ENCODE results near the gene PTPRM. TPM values are rescaled to one million over a fixed set of nuclear protein-coding genes. Genes with fewer than 3 reads are reported as not detected.

PTPRM gene
- total and polyA plus RNA-seq, 2 of the 8 experiments (the other 6 are each of a cell fraction or from before 2014, with no cell fraction given) = 4.1 to 7.0 TPM

GRCh38 chr18:8379187-8379941 is 812.2 kb downstream of the PTPRM start:
- H3K79me1 ChIP-seq (ENCODE audit: low read depth, low read length) = no peaks in the 10 kb centered on the region
- H3K23me2 ChIP-seq (ENCODE audit: low read depth, low read length) = peaks cover 2% of the 10 kb centered on the region; the same call in 1 of the 2 replicates
- no peak overlapping the region for H3K4me3 ChIP-seq (ENCODE audit: extremely low read depth in 1 of 4, insufficient read depth in 2 of 4, low read depth in 3 of 4, low read length in 4 of 4)
- ChIA-PET POLR2A (ENCODE audit: partially characterized antibody) (no interaction called here), CTCF (ENCODE audit: partially characterized antibody) (interaction anchor here (0.5 to 2.3 kb wide), 4 partner anchors 11 to 347 kb away, joined by 3 to 12 read pairs (median 4); no protein-coding TSS in a partner anchor)
- H2AFZ ChIP-seq (ENCODE audit: low read length) = no peak overlapping the region
- no peak overlapping the region for H2BK5ac ChIP-seq (ENCODE audit: low read depth, low read length)
- H4K91ac ChIP-seq (replicated peaks; ENCODE audit: insufficient read length, low read length) = no peak overlapping the region
- H2BK12ac ChIP-seq (ENCODE audit: low read depth, low read length) = no peak overlapping the region
- no peak overlapping the region for H3K14ac ChIP-seq (ENCODE audit: insufficient read length)
- H2AK5ac ChIP-seq (ENCODE audit: low read depth, low read length) = no peak overlapping the region
- no peaks in the 10 kb centered on the region for H3K9me3 ChIP-seq (ENCODE audit: insufficient read depth in 2 of 2, low read depth in 1 of 2, low read length in 1 of 2)
- H4K5ac ChIP-seq (ENCODE audit: insufficient read length, low read depth, low read length) = no peak overlapping the region
- no peaks in the 10 kb centered on the region for H3K27me3 ChIP-seq (replicated peaks in 1 of 4; ENCODE audit: control insufficient read depth in 3 of 4, extremely low read depth in 1 of 4, insufficient read depth in 3 of 4, low read length in 3 of 4)
- no peak overlapping the region for H3K23ac ChIP-seq (ENCODE audit: insufficient read length)
- FAIRE-seq (no peak), DNase-seq (ENCODE audit: low read depth in 1 of 2, low spot score in 2 of 2) (no peak)
- WGBS, 2 experiments (ENCODE audit: extremely low coverage in 1 of 2, insufficient coverage in 1 of 2, insufficient read length in 1 of 2, insufficient replicate concordance in 2 of 2, low coverage in 1 of 2, low lambda C conversion rate in 2 of 2, missing lambda C conversion rate in 1 of 2) = 93% methylated on average over 19 of the region's 19 CpGs; no CpG with 5 or more reads in 1 of the 2 experiments
- no peak overlapping the region for H3K9ac ChIP-seq (replicated peaks in 1 of 4; ENCODE audit: extremely low read depth in 1 of 4, low read depth in 3 of 4, low read length in 3 of 4)
- no peak overlapping the region for H2BK120ac ChIP-seq (replicated peaks; ENCODE audit: low read depth, low read length)
- no peaks in the 10 kb centered on the region for H3K79me2 ChIP-seq (ENCODE audit: control insufficient read depth in 1 of 2, insufficient read depth in 2 of 2, low read length in 2 of 2)
- no peak overlapping the region for H3K27ac ChIP-seq (ENCODE audit: low read depth, low read length)
- H3K18ac ChIP-seq (ENCODE audit: extremely low read depth, low read length) = no peak overlapping the region
- H2BK15ac ChIP-seq (ENCODE audit: low read length) = no peak overlapping the region
- no peak overlapping the region for H4K8ac ChIP-seq (ENCODE audit: extremely low read depth, insufficient read depth, low read length)
- H3K4me2 ChIP-seq (ENCODE audit: insufficient read depth in 1 of 2, low read depth in 2 of 2, low read length in 2 of 2) = no peak overlapping the region
- H4K20me1 ChIP-seq (replicated peaks in 1 of 2; ENCODE audit: control insufficient read depth in 1 of 2, insufficient read depth in 2 of 2, low read length in 2 of 2) = no peaks in the 10 kb centered on the region
- H3K4me1 ChIP-seq (replicated peaks in 1 of 4; ENCODE audit: control insufficient read depth in 3 of 4, insufficient read depth in 4 of 4, low read length in 3 of 4) = no peaks in the 10 kb centered on the region
- H3K56ac ChIP-seq (replicated peaks; ENCODE audit: insufficient read length, low read depth, low read length) = no peak overlapping the region
- H3K4ac ChIP-seq (replicated peaks; ENCODE audit: insufficient read length, low read depth, low read length) = no peak overlapping the region
- H3K36me3 ChIP-seq (ENCODE audit: control insufficient read depth in 2 of 4, insufficient read depth in 4 of 4, low read length in 3 of 4) = no peaks in the 10 kb centered on the region
- H2BK20ac ChIP-seq (ENCODE audit: low read length) = no peak overlapping the region
- no peak for TF ChIP-seq RXRA (IDR thresholded peaks at IDR 0.05; ENCODE audit: insufficient read depth, low read depth, low read length)
- TF ChIP-seq RFX5 (IDR thresholded peaks at IDR 0.05; ENCODE audit: borderline replicate concordance, low read depth, low read length) = no peak
- TF ChIP-seq CHD2 (IDR thresholded peaks at IDR 0.05; ENCODE audit: low read length) = no peak
- TF ChIP-seq NANOG (IDR thresholded peaks at IDR 0.05; ENCODE audit: insufficient read depth, low read depth, low read length, poor library complexity, severe bottlenecking) = no peak
- no peak for TF ChIP-seq MAFK (IDR thresholded peaks at IDR 0.05; ENCODE audit: low read depth, low read length)
- TF ChIP-seq SRF (IDR thresholded peaks at IDR 0.05; ENCODE audit: low read depth, low read length) = no peak
- TF ChIP-seq SUZ12 (IDR thresholded peaks at IDR 0.05; ENCODE audit: low read length) = no peak
- no peak for TF ChIP-seq ZNF274 (IDR thresholded peaks at IDR 0.05; ENCODE audit: borderline replicate concordance, extremely low read depth, low read length)
- no peak for TF ChIP-seq SIN3A (conservative IDR thresholded peaks at IDR 0.05 in 1 of 2, IDR thresholded peaks at IDR 0.05 in 1 of 2; ENCODE audit: low read depth in 1 of 2, low read length in 2 of 2)
- TF ChIP-seq GABPA (IDR thresholded peaks at IDR 0.05; ENCODE audit: borderline replicate concordance, insufficient read depth, low read length) = no peak
- no peak for TF ChIP-seq CBX8 (IDR thresholded peaks at IDR 0.05; ENCODE audit: borderline replicate concordance, low read depth, low read length)
- no peak for TF ChIP-seq FOSL1 (IDR thresholded peaks at IDR 0.05; ENCODE audit: insufficient read depth, low read depth, low read length)
